A204.1 (cell line): Measurements from ENCODE around the gene DNHD1.

Source experiments
- FAIRE-seq: peaks from 2 replicates; lab custom pipeline; 2012; peaks lifted over from hg19 to GRCh38; lab: Jason Lieb, UNC

The DNHD1 gene, protein sequence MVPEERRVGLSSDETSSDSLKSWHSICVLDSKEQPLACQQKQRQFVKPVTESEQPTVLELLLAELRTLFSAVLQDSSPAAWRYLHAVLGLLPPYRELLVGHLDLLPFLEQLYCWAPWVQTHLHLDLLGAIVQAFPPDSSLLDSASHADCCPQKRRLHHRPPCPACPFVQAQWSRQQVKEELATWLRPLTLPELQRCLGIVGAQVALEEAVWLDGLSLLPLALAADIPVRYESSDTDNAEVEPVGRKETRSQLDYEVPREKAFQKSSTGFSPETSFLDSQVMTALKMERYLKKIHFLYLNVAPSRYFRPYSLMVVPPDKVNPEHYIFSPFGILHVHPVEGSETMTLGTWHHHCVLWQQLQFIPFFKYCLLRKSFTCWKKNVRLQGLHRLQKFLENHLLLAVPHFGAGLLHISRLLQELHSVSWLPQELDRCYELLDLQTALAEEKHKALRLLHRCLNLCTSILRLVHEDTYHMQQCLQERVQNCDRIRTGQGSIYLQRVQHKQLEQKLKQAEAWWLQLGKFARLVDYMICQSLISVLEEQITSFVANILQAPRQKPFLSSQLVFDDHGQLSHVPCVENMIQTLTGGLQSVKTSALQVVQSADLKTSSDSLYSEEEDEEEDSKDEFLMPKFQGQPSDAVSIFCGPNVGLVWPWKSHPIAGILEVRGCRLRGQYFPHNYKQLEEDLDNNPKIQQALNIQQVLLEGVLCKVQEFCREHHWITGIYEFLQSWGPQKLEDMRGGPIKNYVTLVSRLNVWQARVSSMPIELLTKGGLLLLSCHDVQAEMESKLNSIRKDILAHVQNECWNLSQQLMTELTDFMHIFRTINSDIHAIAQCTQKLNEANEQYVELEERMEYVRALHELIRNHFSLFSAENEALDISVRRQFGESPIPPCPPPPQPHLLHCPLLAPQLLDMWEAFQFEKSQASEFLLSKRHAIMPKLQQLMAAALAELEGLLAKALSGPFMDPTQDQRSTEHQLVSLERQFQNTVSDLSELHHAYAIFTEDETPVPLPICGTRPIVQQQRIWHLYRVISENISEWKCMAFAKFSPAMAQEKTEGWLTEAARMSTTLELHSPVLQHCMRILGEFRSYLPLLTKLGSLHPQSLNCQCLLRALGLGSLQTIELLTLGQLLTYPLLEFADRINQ (N-terminal part only)

GRCh38 chr11:6497069-6497839 lies at the start of gene DNHD1:
DNHD1 (plus strand) TSS chr11:6497280; CDS start chr11:6498216, 936 bp downstream.
- no peak for FAIRE-seq

DNA sequence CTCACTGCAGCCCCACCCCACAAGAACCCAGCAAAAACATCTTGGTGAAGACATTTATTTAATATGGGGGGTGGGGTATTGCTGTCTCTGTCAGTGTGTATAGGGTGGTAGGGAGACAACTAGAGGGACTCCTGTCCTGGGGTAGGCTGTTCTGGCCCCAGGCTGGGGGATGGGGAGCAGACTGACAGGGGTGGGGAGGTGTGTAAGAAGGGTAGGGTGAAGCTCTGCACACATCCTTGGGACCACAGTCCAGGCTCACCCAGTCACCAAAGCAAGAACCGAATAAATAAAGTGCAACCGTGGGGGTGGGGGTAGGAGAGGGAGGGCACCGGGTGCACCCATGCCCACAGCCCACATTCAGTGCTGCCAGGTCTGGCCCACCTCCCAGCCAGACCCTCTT lies 48.5 kb upstream of the DNHD1 start:
- no peak for FAIRE-seq

DNA sequence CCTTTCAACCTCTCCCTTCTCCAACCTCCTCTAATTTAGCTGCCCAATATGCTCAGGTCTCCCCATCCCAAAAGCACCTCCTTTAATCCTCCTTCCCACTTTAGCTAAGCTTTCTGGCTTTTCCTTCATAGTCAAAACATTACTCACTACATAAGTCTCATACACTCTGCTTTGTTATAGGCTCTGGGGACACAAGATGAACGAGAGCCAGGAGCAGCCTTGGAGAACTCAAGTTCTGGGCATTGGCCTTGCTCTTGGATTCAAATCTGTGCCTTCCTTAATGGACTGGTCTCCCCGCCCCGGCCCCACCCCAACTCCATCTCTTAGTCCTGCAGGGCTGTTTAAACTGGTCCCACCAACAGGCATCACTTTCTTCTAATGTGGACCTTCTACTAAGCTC lies 44.9 kb upstream of the DNHD1 start:
- FAIRE-seq = no peak

DNA sequence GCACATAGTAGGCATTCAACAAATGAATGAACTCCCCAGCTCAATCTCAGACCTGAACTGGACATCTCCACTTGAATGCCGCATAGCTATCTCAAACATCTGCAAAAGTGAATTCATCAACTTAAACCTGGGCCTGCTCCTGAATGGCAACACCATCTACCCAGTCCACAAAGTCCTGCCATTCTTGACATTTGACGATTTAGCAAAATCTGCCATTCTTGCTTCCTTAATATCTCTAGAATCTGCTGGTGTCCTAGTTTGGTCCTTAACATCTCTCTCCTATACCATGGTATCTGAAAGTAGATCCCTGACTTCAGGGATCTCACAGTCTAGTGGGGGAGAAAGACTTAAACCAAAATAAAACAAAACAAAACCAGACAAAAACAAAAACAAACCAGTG lies 43.9 kb upstream of the DNHD1 start:
- no peak for FAIRE-seq

DNA sequence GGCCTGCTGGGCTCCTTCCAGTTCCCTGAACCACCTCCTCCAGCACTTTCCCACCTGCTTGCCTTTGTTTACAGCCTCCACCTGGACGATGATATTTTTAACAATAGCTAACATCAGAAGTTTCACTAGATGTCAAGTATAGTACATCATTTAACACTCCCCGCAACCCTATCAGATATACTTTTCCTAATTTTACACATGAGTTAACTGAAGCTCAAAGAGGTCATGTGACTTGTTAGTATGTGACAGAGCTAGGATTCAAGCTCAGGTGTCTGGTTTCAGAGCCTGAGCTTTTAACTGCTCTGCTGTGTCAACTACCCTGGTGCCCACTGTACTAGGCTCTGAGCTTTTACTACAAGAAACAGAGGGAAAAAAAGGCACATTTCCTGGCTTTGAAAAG lies 42.0 kb upstream of the DNHD1 start:
- FAIRE-seq = no peak

GRCh38 chr11:6456361-6457073 lies 40.6 kb upstream of the DNHD1 start:
- FAIRE-seq = no peak

DNA sequence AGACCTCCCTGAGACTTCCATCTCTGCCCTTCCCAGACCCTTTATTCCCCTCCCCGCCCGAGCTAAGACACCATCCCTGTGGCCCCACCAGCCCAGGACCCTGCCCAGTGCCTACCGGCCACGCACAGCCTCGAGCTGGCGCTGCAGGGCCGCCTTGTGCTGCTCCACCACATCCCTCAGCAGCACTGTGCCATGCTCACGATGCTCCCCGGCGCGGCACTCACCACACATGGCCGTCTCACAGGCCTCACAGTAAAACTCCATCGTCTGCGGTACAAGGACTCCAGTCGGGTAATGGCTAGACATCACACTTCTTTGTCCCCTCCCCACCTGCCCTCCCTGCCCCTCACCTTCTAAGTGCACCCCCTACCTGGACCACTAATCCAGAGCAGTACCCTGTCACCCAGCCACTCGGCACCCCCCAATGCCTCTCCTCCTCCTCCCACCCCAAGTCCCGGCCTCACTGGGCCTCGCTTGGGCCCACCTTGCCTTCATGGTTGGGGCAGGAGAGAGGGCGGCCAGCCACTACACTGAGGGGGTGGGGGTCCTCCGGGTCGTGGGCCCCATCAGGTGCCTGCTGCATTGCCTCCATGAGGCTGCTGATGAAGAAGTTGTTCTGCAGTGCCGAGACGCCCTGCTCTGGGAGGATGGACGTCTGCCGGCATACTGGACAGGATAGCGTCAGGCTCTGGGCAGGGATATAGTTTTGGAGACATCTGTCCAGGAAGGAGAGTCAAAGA lies 39.3 kb upstream of the DNHD1 start:
- FAIRE-seq = no peak

DNA sequence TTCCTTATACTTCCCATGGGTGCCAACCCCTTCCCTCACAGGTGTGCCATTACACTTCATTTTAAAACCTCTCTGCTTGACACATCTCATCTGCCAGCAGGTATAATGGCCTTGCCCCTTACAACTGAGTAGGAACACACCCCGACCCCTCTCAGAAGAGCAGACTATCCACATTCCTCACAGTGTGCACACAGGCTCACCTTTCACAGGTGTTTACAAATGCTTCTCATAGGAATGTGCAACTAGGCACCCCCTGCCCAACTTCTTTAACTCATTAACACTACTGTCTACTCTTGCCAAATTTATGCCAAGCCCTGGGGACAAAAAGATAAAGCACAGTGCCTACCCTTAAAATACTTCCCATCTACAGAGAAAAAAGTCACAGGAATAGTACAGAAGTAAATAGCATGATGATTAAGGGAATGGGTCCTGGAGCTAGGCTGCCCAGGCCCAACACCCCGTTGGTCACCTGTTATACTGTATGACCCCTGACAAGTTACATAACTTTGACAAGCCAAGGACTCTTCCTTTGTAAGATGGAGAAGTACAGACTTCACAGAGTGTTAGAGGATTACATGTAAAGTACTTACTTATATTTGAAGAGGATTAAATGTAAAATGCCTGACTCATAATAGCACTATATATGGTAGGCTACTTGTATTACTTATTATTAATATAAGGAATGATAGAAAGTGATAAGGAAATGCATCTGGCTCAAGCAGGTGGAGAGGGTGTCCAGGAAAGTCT lies 38.6 kb upstream of the DNHD1 start:
- FAIRE-seq = no peak

- no peak for FAIRE-seq
These were observed 38.0 kb upstream of the DNHD1 start for GRCh38 chr11:6459099-6459450.

DNA sequence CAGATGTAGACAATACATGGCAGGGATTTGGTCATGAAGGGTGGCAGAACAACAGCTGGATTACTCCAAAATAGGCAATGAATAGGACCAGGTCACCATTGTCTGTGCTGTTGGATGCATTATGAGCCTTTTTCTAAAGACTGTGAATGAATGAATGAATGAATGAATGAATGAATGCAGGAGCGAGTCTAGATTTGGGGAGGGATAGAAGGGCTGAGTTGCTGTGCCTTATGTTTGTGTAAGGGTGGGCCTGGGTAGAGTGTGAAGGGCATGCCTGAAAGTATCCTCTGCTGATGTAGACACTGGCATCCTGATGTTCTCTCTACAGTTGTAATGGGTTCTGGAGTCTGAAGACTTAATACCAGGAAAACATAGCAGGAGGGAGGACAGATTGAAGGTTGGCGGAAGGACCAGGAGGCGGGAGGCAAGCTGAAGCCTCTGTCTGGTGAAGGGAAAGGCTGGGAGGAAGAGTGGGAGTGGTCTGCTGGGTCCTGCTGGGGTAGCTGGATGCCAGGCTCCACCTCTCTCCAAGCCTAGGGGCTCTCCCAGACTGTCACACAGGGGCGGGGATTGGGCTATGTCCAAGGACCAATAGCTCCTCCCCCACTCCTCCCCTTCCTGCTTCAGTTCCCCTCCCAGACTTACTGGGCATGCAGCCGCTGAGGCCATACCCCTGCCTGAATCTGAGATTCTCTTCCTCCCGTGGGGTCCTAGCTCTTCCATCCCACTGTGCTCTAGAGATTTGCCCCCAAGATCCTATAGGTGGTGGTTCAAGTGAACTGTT lies 28.2 kb upstream of the DNHD1 start:
- FAIRE-seq = no peak

DNA sequence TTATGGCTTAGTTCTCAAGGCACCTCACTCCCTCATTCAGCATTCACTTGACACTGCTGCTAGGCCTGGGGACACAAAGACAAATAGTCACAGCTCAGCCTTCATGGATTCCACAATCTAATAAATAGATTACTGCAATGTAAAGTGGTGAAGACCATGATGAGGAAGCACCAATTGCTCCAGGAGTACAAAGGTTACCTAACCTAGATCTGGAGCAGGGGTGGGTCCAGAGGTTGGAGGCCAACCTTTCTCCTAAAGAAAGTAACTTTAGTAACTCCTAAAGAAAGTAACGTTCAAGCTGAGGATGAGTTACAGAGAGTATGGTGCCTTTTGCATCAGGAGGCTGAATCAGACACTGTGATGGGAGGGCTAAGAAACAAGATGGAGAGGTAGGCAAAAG lies 27.5 kb upstream of the DNHD1 start:
- FAIRE-seq = no peak

- no peak for FAIRE-seq
These were observed 24.1 kb upstream of the DNHD1 start for GRCh38 chr11:6472934-6473333.

DNA sequence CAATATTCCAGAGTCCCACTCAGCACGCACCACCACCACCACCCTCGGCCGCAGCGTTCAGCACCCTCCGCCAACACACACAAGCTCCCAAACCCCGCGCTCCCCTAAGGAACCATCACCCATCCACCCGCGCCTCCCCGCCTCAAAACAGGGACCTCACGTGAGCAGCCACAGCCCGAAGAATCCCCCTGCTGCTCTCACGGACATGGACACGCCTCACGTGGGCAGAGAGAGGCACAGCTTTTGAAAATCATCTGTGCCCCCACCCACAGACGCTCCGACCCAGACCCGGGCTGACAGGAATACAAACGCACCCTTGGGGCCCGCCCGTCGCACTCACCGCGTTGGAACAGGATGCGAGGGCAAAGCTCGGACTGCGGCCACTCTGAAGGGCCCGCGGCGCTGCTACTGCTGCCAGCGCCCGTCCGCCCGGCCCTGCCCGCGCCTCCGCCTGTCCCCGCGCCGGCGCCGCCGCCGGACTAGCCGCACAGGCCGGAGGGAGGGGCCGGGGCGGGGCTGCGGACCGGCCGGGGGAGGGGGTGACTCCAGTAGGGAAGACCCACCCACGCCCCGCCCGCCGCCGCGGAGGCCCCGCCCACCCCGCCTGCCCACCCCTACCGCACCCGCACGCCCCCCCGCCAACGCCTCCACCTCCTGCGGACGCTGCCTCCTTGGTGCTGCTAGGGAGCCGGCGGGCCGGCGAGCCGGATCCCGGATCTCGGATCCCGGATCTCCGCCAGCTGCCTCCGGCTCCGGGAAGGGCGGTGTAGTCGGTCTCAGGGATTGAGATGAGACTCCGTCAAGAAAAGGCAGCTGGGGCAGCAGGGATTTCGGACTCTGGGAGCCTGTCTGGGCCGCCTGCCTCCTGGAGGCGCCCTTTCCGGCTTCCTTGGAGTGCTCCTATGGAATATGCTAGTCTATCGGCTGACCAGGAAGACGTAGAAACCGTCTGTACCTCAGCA lies 23.3 kb upstream of the DNHD1 start, which contains the start of gene TRIM3:
Gene TRIM3, minus strand, starts transcription at position 491 of the 962 bp plus-strand sequence. CDS start 8,246 bp downstream, outside the sequence.
- no peak for FAIRE-seq

DNA sequence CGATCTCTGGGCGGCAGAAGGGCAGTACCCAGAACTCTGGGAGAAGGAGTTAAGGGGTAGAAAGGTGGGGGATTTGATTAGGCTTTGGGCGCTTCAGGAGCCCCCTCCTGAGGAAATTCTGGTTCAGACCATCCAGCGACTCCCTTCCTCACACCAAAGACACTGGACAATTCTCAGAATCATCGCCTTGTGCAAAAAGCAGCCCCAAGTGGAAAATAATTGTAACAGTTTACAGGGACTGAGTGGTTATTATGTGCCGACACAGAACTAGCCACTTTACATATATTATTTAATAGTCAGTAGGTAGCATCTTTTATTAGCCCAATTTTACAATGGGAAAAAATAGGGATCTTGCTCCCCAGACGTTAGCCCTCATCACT lies 22.7 kb upstream of the DNHD1 start:
- FAIRE-seq = no peak

GRCh38 chr11:6474806-6475500 lies 22.1 kb upstream of the DNHD1 start:
- no peak for FAIRE-seq

GRCh38 chr11:6475936-6476335 lies 21.1 kb upstream of the DNHD1 start:
- no peak for FAIRE-seq

DNA sequence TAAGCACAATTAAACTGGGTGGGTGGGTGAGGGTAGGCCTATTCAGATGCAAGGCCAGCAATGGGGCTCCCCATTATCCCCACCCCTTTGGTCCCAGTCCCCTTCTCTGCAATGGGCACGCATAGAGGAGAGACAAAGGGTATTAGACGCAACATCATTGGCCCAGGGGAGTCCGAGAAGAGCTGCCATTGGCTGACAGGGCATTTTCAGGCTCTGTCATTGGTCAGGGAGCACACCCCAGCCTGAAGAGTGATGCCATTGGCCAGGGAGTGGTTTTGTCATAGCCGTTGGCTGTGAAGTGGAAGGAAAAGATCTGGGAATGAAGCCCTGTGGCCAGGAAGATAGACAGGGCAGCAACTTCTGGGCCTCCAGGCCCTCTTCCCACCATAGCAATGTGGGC lies 20.5 kb upstream of the DNHD1 start:
- FAIRE-seq = no peak
